SK-N-SH treated with all-trans-retinoic acid at 6 μM for 48 hours (cell line): ENCODE measurements around the gene ARSK.

Source experiments
- ATAC-seq: fragments of 200-7000 bp; cut with Tn5 transposase; 3 replicates; pipeline ENCODE4 v1.9.1; 2020; ENCODE audit warnings: mild to moderate bottlenecking, moderate library complexity
- BACH2 ChIP-seq: fragments of 250-450 bp; sonication (Bioruptor Pico); IDR thresholded peaks from 2 replicates; pipeline ENCODE4 v1.9.0; 2021; ENCODE audit warnings: mild to moderate bottlenecking, borderline replicate concordance
- CREB5 ChIP-seq: fragments of 250-450 bp; sonication (Bioruptor Pico); IDR thresholded peaks from 2 replicates; pipeline ENCODE4 v1.5.1; 2020; ENCODE audit warnings: low read depth, mild to moderate bottlenecking, moderate library complexity
- CSDC2 ChIP-seq: fragments of 250-450 bp; sonication (Bioruptor Pico); IDR thresholded peaks from 2 replicates; pipeline ENCODE4 v1.5.0; 2020; ENCODE audit warnings: mild to moderate bottlenecking, moderate library complexity
- CSRNP3 ChIP-seq: fragments of 250-450 bp; sonication (Bioruptor Pico); IDR thresholded peaks from 2 replicates; pipeline ENCODE4 v1.5.1; 2021; ENCODE audit warnings: mild to moderate bottlenecking, moderate library complexity
- ESRRG ChIP-seq: fragments of 250-450 bp; sonication (Bioruptor Pico); IDR thresholded peaks from 2 replicates; pipeline ENCODE4 v1.6.1; 2021; ENCODE audit warnings: mild to moderate bottlenecking
- GLIS3 ChIP-seq: fragments of 250-450 bp; sonication (Bioruptor Pico); IDR thresholded peaks from 2 replicates; pipeline ENCODE4 v1.5.0; 2020; ENCODE audit warnings: mild to moderate bottlenecking, moderate library complexity
- ISL1 ChIP-seq: fragments of 250-450 bp; sonication (Bioruptor Pico); IDR thresholded peaks from 2 replicates; pipeline ENCODE4 v2.1.2; 2022; ENCODE audit warnings: mild to moderate bottlenecking, moderate library complexity
- OSR1 ChIP-seq: fragments of 250-450 bp; sonication (Bioruptor Pico); IDR thresholded peaks from 2 replicates; pipeline ENCODE4 v1.8.0; 2022; ENCODE audit warnings: moderate library complexity, mild to moderate bottlenecking, inconsistent platforms
- PATZ1 ChIP-seq: fragments of 250-450 bp; sonication (Bioruptor Pico); IDR thresholded peaks from 2 replicates; pipeline ENCODE4 v1.8.0; 2020; ENCODE audit warnings: mild to moderate bottlenecking, moderate library complexity, borderline replicate concordance
- POU6F1 ChIP-seq: fragments of 250-450 bp; sonication (Bioruptor Pico); IDR thresholded peaks from 2 replicates; pipeline ENCODE4 v1.8.0; 2021; ENCODE audit warnings: low read depth, mild to moderate bottlenecking, moderate library complexity, borderline replicate concordance
- PPARA ChIP-seq: fragments of 250-450 bp; sonication (Bioruptor Pico); IDR thresholded peaks from 2 replicates; pipeline ENCODE4 v1.5.0; 2020; ENCODE audit warnings: mild to moderate bottlenecking, borderline replicate concordance
- RARB ChIP-seq: fragments of 250-450 bp; sonication (Bioruptor Pico); IDR thresholded peaks from 2 replicates; pipeline ENCODE4 v1.8.0; 2021; ENCODE audit warnings: mild to moderate bottlenecking, moderate library complexity
- SNAI2 ChIP-seq: fragments of 250-450 bp; sonication (Bioruptor Pico); IDR thresholded peaks from 2 replicates; pipeline ENCODE4 v1.5.0; 2020; ENCODE audit warnings: mild to moderate bottlenecking, moderate library complexity
- TCF4 ChIP-seq: fragments of 250-450 bp; sonication (Bioruptor Pico); IDR thresholded peaks from 2 replicates; pipeline ENCODE4 v1.8.0; 2021; ENCODE audit warnings: mild to moderate bottlenecking, moderate library complexity, borderline replicate concordance
- TOX ChIP-seq: fragments of 250-450 bp; sonication (Bioruptor Pico); IDR thresholded peaks from 2 replicates; pipeline ENCODE4 v1.8.0; 2021; ENCODE audit warnings: mild to moderate bottlenecking, moderate library complexity, borderline replicate concordance
- TSHZ2 ChIP-seq: fragments of 250-450 bp; sonication (Bioruptor Pico); IDR thresholded peaks from 2 replicates; pipeline ENCODE4 v1.5.0; 2020; ENCODE audit warnings: mild to moderate bottlenecking, moderate library complexity
- ZC3H10 ChIP-seq: fragments of 250-450 bp; sonication (Bioruptor Pico); IDR thresholded peaks from 2 replicates; pipeline ENCODE4 v1.5.1; 2021; ENCODE audit warnings: mild to moderate bottlenecking, moderate library complexity
- ZFP3 ChIP-seq: fragments of 250-450 bp; sonication (Bioruptor Pico); IDR thresholded peaks from 2 replicates; pipeline ENCODE4 v1.5.0; 2020; ENCODE audit warnings: mild to moderate bottlenecking, moderate library complexity
- ZFP30 ChIP-seq: fragments of 450-650 bp; formaldehyde crosslinking; IDR thresholded peaks from 2 replicates; pipeline ENCODE4 v1.5.0; 2022; ENCODE audit warnings: mild to moderate bottlenecking, moderate library complexity
- ZNF565 ChIP-seq: fragments of 450-650 bp; formaldehyde crosslinking; conservative IDR thresholded peaks from 2 replicates; pipeline ENCODE4 v1.5.0; 2020; ENCODE audit warnings: low read depth, mild to moderate bottlenecking, moderate library complexity
- ZNF70 ChIP-seq: fragments of 450-650 bp; formaldehyde crosslinking; IDR thresholded peaks from 2 replicates; pipeline ENCODE4 v1.5.0; 2020; ENCODE audit warnings: mild to moderate bottlenecking, moderate library complexity
- ZNF8 ChIP-seq: fragments of 450-650 bp; formaldehyde crosslinking; IDR thresholded peaks from 2 replicates; pipeline ENCODE4 v1.5.0; 2020; ENCODE audit warnings: mild to moderate bottlenecking, moderate library complexity

Gene ARSK

GRCh38 chr5:95633671-95634070 is 78.8 kb downstream of the ARSK start:
- TF ChIP-seq ISL1 (CRISPR knock-in tag) (no peak), ESRRG (CRISPR knock-in tag) (no peak), TOX (CRISPR knock-in tag) (no peak), SNAI2 (CRISPR knock-in tag) (no peak), BACH2 (CRISPR knock-in tag) (no peak), GLIS3 (no peak), RARB (CRISPR knock-in tag) (no peak), CREB5 (CRISPR knock-in tag) (no peak), TSHZ2 (CRISPR knock-in tag) (no peak), ZNF8 (CRISPR knock-in tag) (no peak), ZNF70 (no peak), CSDC2 (CRISPR knock-in tag) (no peak), ZC3H10 (no peak), PATZ1 (no peak), POU6F1 (CRISPR knock-in tag) (no peak), TCF4 (no peak), ZFP30 (CRISPR knock-in tag) (no peak), PPARA (no peak), OSR1 (CRISPR knock-in tag) (no peak)
- no peak for ATAC-seq

- TF ChIP-seq GLIS3, result no peak
Measured at GRCh38 chr5:95634081-95634480, 79.2 kb downstream of the ARSK start.

GRCh38 chr5:95638632-95639031 is 83.7 kb downstream of the ARSK start:
- TF ChIP-seq TOX (CRISPR knock-in tag) (no peak), ZNF70 (no peak), ZNF565 (no peak), CSRNP3 (CRISPR knock-in tag) (no peak), TCF4 (no peak), OSR1 (CRISPR knock-in tag) (no peak), CREB5 (CRISPR knock-in tag) (no peak), ZFP3 (CRISPR knock-in tag) (no peak), CSDC2 (CRISPR knock-in tag) (no peak)
- no peak for ATAC-seq

More at GRCh38 chr5:95634081-95634480, 79.2 kb downstream of the ARSK start:
- no peak for ATAC-seq
